GM12864 (cell line): ENCODE results near the gene RPUSD3.
"Not testable (repeated sequence)": the region's sequence is repeated elsewhere in the genome, so short reads cannot be mapped to it uniquely, and the experiment has no call there.

Source experiments
- DNase-seq: peaks from one replicate; pipeline ENCODE4 v3.0.0-alpha.2; 2011; ENCODE audit warnings: low read depth
- H3K4me3 ChIP-seq: 2 replicates; pipeline ENCODE4 v1.5.1; 2011; ENCODE audit warnings: mild to moderate bottlenecking, low read depth, low read length, control low read depth
- TF ChIP-seq, protein P1 (sequence below): IDR thresholded peaks from 2 replicates; pipeline ENCODE4 v1.5.1; 2011; ENCODE audit warnings: low read depth, mild to moderate bottlenecking, moderate library complexity, low read length, control low read depth, inconsistent platforms; ENCODE audit errors: missing control alignments

The RPUSD3 gene

DNA sequence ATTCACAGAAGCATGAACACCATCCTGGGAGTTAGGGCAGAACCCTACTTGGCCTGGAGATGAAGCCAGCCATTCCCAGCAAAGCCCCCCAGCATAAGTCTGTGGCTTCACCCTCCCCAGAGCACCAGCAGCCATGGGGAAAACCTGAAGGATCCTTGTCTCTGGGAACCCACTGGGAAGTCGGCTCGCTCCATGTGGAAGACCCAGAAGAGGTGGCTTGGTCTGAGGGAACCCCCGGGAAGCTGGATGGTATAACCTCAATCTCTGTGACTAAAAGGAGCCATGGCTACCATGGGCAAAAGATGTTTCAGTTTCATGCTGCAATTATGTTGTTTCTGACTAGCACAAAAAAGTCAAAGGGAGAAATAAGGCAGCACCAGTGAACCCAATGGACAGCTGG is 11.8 kb upstream of the RPUSD3 start:
- DNase-seq, result no peak
- TF ChIP-seq, protein P1, sequence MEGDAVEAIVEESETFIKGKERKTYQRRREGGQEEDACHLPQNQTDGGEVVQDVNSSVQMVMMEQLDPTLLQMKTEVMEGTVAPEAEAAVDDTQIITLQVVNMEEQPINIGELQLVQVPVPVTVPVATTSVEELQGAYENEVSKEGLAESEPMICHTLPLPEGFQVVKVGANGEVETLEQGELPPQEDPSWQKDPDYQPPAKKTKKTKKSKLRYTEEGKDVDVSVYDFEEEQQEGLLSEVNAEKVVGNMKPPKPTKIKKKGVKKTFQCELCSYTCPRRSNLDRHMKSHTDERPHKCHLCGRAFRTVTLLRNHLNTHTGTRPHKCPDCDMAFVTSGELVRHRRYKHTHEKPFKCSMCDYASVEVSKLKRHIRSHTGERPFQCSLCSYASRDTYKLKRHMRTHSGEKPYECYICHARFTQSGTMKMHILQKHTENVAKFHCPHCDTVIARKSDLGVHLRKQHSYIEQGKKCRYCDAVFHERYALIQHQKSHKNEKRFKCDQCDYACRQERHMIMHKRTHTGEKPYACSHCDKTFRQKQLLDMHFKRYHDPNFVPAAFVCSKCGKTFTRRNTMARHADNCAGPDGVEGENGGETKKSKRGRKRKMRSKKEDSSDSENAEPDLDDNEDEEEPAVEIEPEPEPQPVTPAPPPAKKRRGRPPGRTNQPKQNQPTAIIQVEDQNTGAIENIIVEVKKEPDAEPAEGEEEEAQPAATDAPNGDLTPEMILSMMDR, result no peak
- no peak overlapping the region for H3K4me3 ChIP-seq

DNA sequence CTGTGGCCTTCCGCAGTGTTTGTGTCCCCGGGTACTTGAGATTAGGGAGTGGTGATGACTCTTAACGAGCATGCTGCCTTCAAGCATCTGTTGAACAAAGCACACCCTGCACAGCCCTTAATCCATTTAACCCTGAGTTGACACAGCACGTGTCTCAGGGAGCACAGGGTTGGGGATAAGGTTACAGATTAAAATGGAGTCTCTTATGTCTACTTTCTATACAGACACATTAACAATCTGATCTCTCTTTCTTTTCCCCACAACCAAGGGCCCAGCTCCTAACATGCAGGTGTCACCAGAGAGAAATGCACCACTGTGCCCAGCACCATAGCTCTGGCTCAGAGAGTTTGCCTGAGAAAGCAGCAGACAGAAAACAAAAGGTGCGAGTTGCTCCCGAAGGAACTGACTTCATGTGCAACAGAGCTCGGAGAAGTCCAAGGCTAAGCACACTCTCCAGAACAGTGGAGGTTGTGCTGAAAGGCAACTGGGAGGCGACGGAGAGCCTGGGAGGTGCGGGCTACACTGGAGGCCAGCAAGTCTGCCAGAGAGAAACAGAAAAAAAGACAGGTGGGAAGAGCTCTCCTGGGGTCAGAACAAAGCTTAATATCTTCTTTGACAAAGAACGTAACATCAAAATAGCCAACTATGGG is 10.6 kb upstream of the RPUSD3 start:
- not testable (repeated sequence) for H3K4me3 ChIP-seq, DNase-seq

DNA sequence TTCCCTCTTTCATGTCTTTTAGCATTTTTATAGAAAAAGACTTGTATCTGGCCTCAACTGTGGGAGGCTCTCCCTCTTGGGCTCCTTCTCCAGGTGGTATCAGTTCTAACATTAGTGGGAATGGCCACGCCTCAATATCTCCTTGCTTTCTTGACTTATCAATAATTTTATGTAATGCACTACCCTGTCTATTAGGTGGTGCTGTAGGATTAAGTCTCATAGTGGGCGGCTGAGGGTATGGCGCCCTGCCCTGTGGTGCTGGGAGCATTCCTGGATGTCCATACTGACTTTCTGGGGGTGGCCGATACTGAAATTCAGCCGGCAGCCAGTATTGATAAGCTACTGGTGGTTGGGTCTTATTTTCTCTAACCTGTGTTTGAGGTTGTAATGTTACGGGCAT is 8.7 kb upstream of the RPUSD3 start:
- TF ChIP-seq, protein P1, result no peak

DNA sequence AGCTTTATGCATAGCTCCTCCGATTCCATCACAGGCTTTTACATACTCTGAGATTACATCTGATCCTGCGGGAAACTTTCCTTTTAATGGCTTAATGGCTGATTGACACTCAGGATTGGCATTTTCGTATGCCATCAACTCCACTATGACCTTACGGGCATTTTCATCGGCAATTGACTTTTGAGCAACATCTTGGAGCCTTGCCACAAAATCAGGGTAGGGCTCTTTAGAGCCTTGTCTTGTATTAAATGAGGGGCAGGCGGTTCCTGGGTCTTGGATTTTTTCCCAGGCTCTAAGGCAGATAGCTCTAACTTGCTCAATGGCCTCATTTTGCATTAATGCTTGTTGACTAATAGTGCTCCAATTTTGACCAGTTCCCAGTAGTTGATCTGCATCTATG is 8.1 kb upstream of the RPUSD3 start:
- DNase-seq, H3K4me3 ChIP-seq: not testable (repeated sequence)

More for the DNA sequence above, 8.7 kb upstream of the RPUSD3 start:
- H3K4me3 ChIP-seq, result no peak overlapping the region
- no peak for DNase-seq

DNA sequence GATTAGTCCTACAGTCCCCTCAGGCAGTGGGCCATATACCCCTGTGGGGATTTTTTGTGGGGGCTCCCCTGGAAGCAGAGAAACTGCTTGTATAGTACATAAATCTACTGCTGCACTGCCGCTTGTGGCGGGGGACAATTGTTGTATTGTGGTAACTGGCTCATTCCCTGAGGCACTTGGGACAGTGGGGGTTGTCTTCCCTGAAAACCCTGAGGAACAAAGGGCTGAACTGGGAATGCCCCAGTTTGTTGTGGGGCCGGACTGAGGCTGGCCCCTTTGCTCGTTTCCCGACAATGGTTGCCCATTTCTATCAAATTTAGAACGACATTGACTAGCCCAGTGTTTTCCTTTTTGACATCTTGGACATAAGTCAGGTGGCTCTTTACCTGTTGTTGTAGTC is 7.6 kb upstream of the RPUSD3 start:
- not testable (repeated sequence) for DNase-seq, H3K4me3 ChIP-seq

DNA sequence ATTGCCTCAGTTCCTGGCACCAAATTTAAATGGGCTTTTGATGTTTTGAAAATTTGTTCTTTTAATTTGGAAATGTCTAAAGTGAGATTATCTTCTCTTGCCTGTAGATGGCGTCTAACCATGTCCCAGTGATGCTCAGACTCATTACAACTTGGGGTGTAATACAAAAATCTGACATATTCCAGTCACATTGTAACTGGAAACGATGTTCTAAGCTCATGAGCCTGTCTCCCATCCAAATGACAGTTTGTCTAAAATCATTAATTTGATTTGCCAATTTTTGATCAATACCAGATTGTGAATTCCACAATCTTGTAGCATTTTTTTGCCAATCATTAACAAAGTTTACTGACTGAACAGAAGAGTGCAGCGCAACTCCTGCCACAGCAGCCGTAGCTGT is 5.1 kb upstream of the RPUSD3 start:
- not testable (repeated sequence) for DNase-seq, H3K4me3 ChIP-seq
- TF ChIP-seq, protein P1, result peak; percentile 34

DNA sequence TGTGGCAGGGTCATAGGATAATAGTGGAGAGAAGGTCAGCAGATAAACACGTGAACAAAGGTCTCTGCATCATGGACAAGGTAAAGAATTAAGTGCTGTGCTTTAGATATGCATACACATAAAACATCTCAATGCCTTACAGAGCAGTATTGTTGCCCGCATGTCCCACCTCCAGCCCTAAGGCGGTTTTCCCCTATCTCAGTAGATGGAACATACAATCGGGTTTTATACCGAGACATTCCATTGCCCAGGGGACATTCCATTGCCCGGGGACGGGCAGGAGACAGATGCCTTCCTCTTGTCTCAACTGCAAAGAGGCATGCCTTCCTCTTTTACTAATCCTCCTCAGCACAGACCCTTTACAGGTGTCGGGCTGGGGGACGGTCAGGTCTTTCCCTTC is 4.1 kb upstream of the RPUSD3 start:
- DNase-seq, H3K4me3 ChIP-seq: not testable (repeated sequence)

DNA sequence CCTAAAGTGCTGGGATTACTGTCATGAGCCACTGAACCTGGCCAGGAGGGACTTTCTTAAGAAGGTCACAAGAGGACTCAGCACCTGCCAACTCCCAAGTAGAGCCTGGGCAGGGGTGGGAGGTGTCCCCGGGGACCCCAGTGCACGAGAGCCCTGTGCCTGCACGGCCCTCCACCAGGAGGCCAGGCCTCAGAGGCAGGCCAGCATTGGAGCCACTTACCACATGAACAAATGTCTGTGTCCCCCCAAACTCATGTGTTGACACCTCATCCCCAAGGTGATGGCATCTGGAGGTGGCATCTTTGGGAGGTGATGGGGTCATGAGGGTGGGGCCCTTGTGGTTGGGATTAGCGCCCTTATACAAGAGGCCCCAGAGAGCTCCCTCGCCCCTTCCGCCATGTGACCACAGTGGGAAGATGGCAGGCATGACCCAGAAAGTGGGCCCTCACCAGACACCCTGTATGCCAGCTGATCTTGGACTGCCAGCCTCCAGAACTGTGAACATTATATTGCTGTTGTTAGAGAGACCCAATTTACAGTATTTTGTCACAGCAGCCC is 3.2 kb upstream of the RPUSD3 start:
- TF ChIP-seq, protein P1, result no peak
- DNase-seq, result no peak
- H3K4me3 ChIP-seq, result no peak overlapping the region

DNA sequence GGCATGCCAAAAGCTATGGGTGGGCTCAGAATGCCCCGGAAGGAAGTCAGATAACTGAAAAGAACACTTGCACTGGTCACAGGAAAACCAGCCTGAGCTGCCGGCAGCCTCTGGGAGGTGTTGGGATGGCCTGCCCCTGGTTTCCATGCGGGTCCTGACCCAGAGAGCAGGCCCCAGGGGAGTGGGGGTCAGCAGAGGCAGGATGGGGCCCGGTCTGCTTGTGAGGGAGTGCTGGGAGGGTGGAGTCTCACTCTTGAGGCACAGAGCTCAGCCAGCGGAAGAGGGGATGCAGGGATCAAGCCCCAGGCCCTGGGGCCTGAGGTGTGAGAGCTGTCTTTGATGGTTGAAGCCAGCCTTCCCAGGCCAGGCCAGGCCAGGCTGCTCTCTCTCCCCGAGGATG is 2.4 kb upstream of the RPUSD3 start:
- no peak overlapping the region for H3K4me3 ChIP-seq
- no peak for DNase-seq
- TF ChIP-seq, protein P1, result no peak
